H1 (cell line): Measurements from ENCODE around the gene EVA1B.

Experiments used
- ASH2L ChIP-seq: fragments of 200-600, 300-600 bp; sonication (generic); IDR thresholded peaks from one replicate; pipeline ENCODE4 v1.7.1; 2017; ENCODE audit warnings: low read length
- ATF3 ChIP-seq: IDR thresholded peaks from 2 replicates; pipeline ENCODE4 v1.6.1; 2011; ENCODE audit warnings: low read depth, mild to moderate bottlenecking, low read length; ENCODE audit not compliant: insufficient read depth
- EP300 ChIP-seq, 2 experiments: IDR thresholded peaks; 1 replicate in 1 of 2; 2 replicates in 1 of 2; pipeline ENCODE4 v1.6.1; 2011 to 2012; ENCODE audit warnings: low read depth in 2 of 2, low read length in 2 of 2, mild to moderate bottlenecking in 2 of 2, borderline replicate concordance in 1 of 2, inconsistent platforms in 1 of 2, moderate library complexity in 1 of 2
- EZH2 ChIP-seq: fragments of 200-600 bp; sonication (generic); IDR thresholded peaks from 2 replicates; pipeline ENCODE4 v1.7.1; 2012; ENCODE audit warnings: low read depth, mild to moderate bottlenecking, moderate library complexity, low read length, inconsistent platforms; ENCODE audit not compliant: severe bottlenecking
- FOSL1 ChIP-seq: IDR thresholded peaks from 2 replicates; pipeline ENCODE4 v1.6.1; 2011; ENCODE audit warnings: mild to moderate bottlenecking, low read depth, low read length, moderate library complexity; ENCODE audit not compliant: insufficient read depth
- POLR2A ChIP-seq, 2 experiments: IDR thresholded peaks; 1 replicate in 1 of 2; 2 replicates in 1 of 2; pipeline ENCODE4 v1.6.1; 2011; ENCODE audit warnings: low read depth in 2 of 2, low read length in 2 of 2, mild to moderate bottlenecking in 2 of 2; ENCODE audit errors: control extremely low read depth in 1 of 2
- POLR2AphosphoS5 ChIP-seq: IDR thresholded peaks from 2 replicates; pipeline ENCODE4 v1.6.1; 2011; ENCODE audit warnings: low read depth, low read length
- SAP30 ChIP-seq: fragments of 300-600 bp; sonication (generic); IDR thresholded peaks from 2 replicates; pipeline ENCODE4 v1.7.1; 2012; ENCODE audit warnings: low read length, moderate library complexity, mild to moderate bottlenecking, inconsistent platforms; ENCODE audit not compliant: insufficient read depth, insufficient replicate concordance
- TF ChIP-seq, protein P1 (sequence below), 3 experiments: IDR thresholded peaks; 1 replicate in 2 of 3; 2 replicates in 1 of 3; pipeline versions ENCODE4 v1.5.1 to v1.6.1; 2011; ENCODE audit warnings: low read length in 3 of 3, mild to moderate bottlenecking in 3 of 3, inconsistent platforms in 2 of 3, low read depth in 1 of 3, moderate library complexity in 1 of 3; ENCODE audit not compliant: insufficient read depth in 1 of 3; ENCODE audit errors: control extremely low read depth in 1 of 3

DNA sequence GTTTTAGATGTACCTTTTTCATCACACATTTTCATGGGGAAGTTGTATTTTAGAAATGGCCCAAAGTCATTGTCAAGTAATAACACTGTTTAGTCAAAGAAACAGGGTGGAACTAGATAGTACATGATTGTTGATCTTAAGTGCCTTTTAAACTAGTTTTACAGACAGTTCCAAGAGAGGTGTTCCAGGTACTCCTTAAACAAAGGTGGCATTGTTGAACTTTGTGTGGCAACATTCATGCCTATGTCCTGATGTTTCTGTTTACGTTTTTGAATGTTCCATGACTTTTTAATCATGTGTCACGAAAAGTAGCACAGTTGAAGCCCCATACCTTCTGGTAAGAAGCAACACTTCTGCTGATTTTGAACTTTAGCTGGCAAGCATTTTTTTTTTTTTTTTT, 26.4 kb downstream of the EVA1B start:
- TF ChIP-seq POLR2A (IDR thresholded peaks at IDR 0.05; ENCODE audit: control extremely low read depth in 1 of 2, low read depth in 2 of 2, low read length in 2 of 2) (no peak), ASH2L (no peak), SAP30 (no peak), POLR2AphosphoS5 (no peak), EZH2 (no peak), EP300 (IDR thresholded peaks at IDR 0.05; ENCODE audit: borderline replicate concordance in 1 of 2, low read depth in 2 of 2, low read length in 2 of 2) (no peak), FOSL1 (no peak), ATF3 (no peak)
- TF ChIP-seq, protein P1, sequence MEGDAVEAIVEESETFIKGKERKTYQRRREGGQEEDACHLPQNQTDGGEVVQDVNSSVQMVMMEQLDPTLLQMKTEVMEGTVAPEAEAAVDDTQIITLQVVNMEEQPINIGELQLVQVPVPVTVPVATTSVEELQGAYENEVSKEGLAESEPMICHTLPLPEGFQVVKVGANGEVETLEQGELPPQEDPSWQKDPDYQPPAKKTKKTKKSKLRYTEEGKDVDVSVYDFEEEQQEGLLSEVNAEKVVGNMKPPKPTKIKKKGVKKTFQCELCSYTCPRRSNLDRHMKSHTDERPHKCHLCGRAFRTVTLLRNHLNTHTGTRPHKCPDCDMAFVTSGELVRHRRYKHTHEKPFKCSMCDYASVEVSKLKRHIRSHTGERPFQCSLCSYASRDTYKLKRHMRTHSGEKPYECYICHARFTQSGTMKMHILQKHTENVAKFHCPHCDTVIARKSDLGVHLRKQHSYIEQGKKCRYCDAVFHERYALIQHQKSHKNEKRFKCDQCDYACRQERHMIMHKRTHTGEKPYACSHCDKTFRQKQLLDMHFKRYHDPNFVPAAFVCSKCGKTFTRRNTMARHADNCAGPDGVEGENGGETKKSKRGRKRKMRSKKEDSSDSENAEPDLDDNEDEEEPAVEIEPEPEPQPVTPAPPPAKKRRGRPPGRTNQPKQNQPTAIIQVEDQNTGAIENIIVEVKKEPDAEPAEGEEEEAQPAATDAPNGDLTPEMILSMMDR (IDR thresholded peaks at IDR 0.05; ENCODE audit: control extremely low read depth in 1 of 3, insufficient read depth in 1 of 3, low read depth in 1 of 3, low read length in 3 of 3) = no peak
